Gastroesophageal sphincter (tissue), 4 donors: ENCODE measurements around the gene EPAS1. TPM values are rescaled to one million over a fixed set of nuclear protein-coding genes. Genes with fewer than 3 reads are reported as not detected.

Source experiments
- ATAC-seq: fragments of 150-250 bp; one replicate; pipeline ENCODE4 v1.9.1; 2016; ENCODE audit warnings: mild to moderate bottlenecking, moderate library complexity
- H3K27ac ChIP-seq, 4 donors: fragments of 200-600 bp; sonication (generic) in 3 of 4; 1 replicate in 3 of 4; 2 replicates in 1 of 4; pipeline ENCODE4 v1.5.1; 2016 to 2019
- H3K27me3 ChIP-seq: fragments of 200-600 bp; sonication (generic); one replicate; pipeline ENCODE4 v1.5.1; 2019
- H3K36me3 ChIP-seq, 2 donors: fragments of 200-600 bp; sonication (generic); one replicate each; pipeline ENCODE4 v1.5.1; 2019; ENCODE audit warnings: control low read depth in 1 of 2
- H3K4me1 ChIP-seq, 3 donors: fragments of 200-600 bp; sonication (generic); 1 replicate in 2 of 3; 2 replicates in 1 of 3; pipeline ENCODE4 v1.5.1; 2016 to 2019; ENCODE audit warnings: control low read depth in 2 of 3
- H3K4me3 ChIP-seq, 2 donors: fragments of 200-600 bp; sonication (generic); one replicate each; pipeline ENCODE4 v1.5.1; 2019; ENCODE audit warnings: mild to moderate bottlenecking in 1 of 2, moderate library complexity in 1 of 2
- H3K9me3 ChIP-seq, 3 donors: fragments of 200-600 bp; sonication (generic); one replicate each; pipeline ENCODE4 v1.5.1; 2017 to 2019; ENCODE audit warnings: control low read depth in 2 of 3
- CTCF ChIP-seq, 4 experiments: fragments of 200-600 bp in 2 of 4; fragments of 450-650 bp in 2 of 4; sonication (generic) in 1 of 4; IDR thresholded peaks; one replicate each; pipeline ENCODE4 v1.5.1; 2017 to 2019; ENCODE audit warnings: antibody characterized with exemption in 4 of 4, mild to moderate bottlenecking in 2 of 4, moderate library complexity in 2 of 4
- EP300 ChIP-seq: sonication (generic); formaldehyde crosslinking; IDR thresholded peaks from one replicate; pipeline ENCODE4 v1.6.1; 2017; ENCODE audit warnings: antibody characterized with exemption, mild to moderate bottlenecking
- POLR2A ChIP-seq, 2 donors: fragments of 450-650 bp; IDR thresholded peaks; one replicate each; pipeline ENCODE4 v1.6.1; 2017; ENCODE audit warnings: antibody characterized with exemption in 2 of 2, mild to moderate bottlenecking in 2 of 2, moderate library complexity in 1 of 2
- POLR2AphosphoS5 ChIP-seq: sonication (generic); formaldehyde crosslinking; IDR thresholded peaks from one replicate; pipeline ENCODE4 v1.6.1; 2017; ENCODE audit warnings: antibody characterized with exemption
- WGBS, 2 donors: methylation state at CpG; one replicate each; pipeline ENCODE4 v1.1.5; 2018; ENCODE audit warnings: low coverage in 1 of 2; 5-methylcytosine and 5-hydroxymethylcytosine counted together
- total RNA-seq, 4 donors: library from RNA; depleted of rRNA; stranded (reverse); fragments of >200 nt; gene quantifications; one replicate each; pipeline ENCODE4 v1.1.0, GENCODE V29; 2016

Gene EPAS1
- total RNA-seq, 4 donors from 2014 or later = 101 to 152 (median 131) TPM

- H3K9me3 ChIP-seq = no peaks in the 10 kb centered on the region
- peaks cover 0 to 100% (median 35%) of the 10 kb centered on the region in 3 donors for H3K4me1 ChIP-seq
- no peak for ATAC-seq
- H3K4me3 ChIP-seq = no peak overlapping the region
- no peaks in the 10 kb centered on the region for H3K36me3 ChIP-seq
- WGBS, 2 donors = 91% methylated on average over 4 of the region's 8 CpGs; no CpG with 5 or more reads in 1 of the 2 donors
- no peaks in the 10 kb centered on the region for H3K27me3 ChIP-seq
- no peak for TF ChIP-seq POLR2A (IDR thresholded peaks at IDR 0.05)
- no peak for TF ChIP-seq CTCF (IDR thresholded peaks at IDR 0.05)
- no peak for TF ChIP-seq POLR2AphosphoS5
- TF ChIP-seq EP300 = no peak
- peak overlapping the region in 3 of 4 donors; percentile 70 to 83 (median 81) for H3K27ac ChIP-seq
Measured at GRCh38 chr2:46332686-46333281, 35.6 kb downstream of the EPAS1 start.

GRCh38 chr2:46333912-46334311 is 36.7 kb downstream of the EPAS1 start:
- H3K27ac ChIP-seq = peak overlapping the region; percentile 43 to 83 (median 76)
- H3K27me3 ChIP-seq = no peaks in the 10 kb centered on the region
- no peak for ATAC-seq
- no peaks in the 10 kb centered on the region for H3K9me3 ChIP-seq
- TF ChIP-seq POLR2AphosphoS5 (no peak), CTCF (IDR thresholded peaks at IDR 0.05) (peak in 2 of 4 experiments; percentile 14 to 25), EP300 (no peak), POLR2A (IDR thresholded peaks at IDR 0.05) (no peak)
- H3K36me3 ChIP-seq = no peaks in the 10 kb centered on the region
- 86 to 93% methylated on average over 3 to 4 of the region's 4 CpGs for WGBS, 2 donors
- no peak overlapping the region for H3K4me3 ChIP-seq
- H3K4me1 ChIP-seq = peaks cover 0 to 100% (median 35%) of the 10 kb centered on the region in 3 donors

- peak overlapping the region in 1 of 2 donors; percentile 32 for H3K4me3 ChIP-seq
- peak; percentile 78 for ATAC-seq
- peaks cover 0 to 100% (median 31%) of the 10 kb centered on the region in 3 donors for H3K4me1 ChIP-seq
Measured at GRCh38 chr2:46334389-46335271, 37.4 kb downstream of the EPAS1 start.

GRCh38 chr2:46335391-46336282 is 38.4 kb downstream of the EPAS1 start:
- ATAC-seq = peak; percentile 24
- WGBS, 2 donors = 15 to 26% methylated on average over 8 to 12 of the region's 22 CpGs
- TF ChIP-seq POLR2A (IDR thresholded peaks at IDR 0.05) (no peak), CTCF (IDR thresholded peaks at IDR 0.05) (no peak), POLR2AphosphoS5 (no peak), EP300 (no peak)
- Histone ChIP-seq H3K4me1 (peaks cover 0 to 100% (median 27%) of the 10 kb centered on the region in 3 donors), H3K36me3 (no peaks in the 10 kb centered on the region), H3K27me3 (no peaks in the 10 kb centered on the region), H3K27ac (peak overlapping the region; percentile 43 to 83 (median 76)), H3K9me3 (no peaks in the 10 kb centered on the region), H3K4me3 (peak overlapping the region; percentile 22 to 32)

More at GRCh38 chr2:46334389-46335271, 37.4 kb downstream of the EPAS1 start:
- Histone ChIP-seq H3K36me3 (no peaks in the 10 kb centered on the region), H3K9me3 (no peaks in the 10 kb centered on the region), H3K27ac (peak overlapping the region; percentile 43 to 83 (median 76)), H3K27me3 (no peaks in the 10 kb centered on the region)
- 31 to 48% methylated on average over 5 to 6 of the region's 6 CpGs for WGBS, 2 donors
- peak; percentile 18 for TF ChIP-seq POLR2AphosphoS5
- no peak for TF ChIP-seq CTCF (IDR thresholded peaks at IDR 0.05)
